Uterus (tissue), 2 donors: ENCODE results near the gene GASK1A.

Source experiments
- CTCF ChIP-seq, 4 experiments: fragments of 200-600 bp in 2 of 4; fragments of 450-650 bp in 2 of 4; sonication (generic) in 2 of 4; IDR thresholded peaks; one replicate each; pipeline ENCODE4 v1.5.1; 2016 to 2019; ENCODE audit warnings: antibody characterized with exemption in 4 of 4, mild to moderate bottlenecking in 2 of 4, moderate library complexity in 1 of 4
- POLR2A ChIP-seq, 2 donors: fragments of 450-650 bp; IDR thresholded peaks; one replicate each; pipeline ENCODE4 v1.6.1; 2016; ENCODE audit warnings: antibody characterized with exemption in 2 of 2, mild to moderate bottlenecking in 1 of 2, moderate library complexity in 1 of 2

GRCh38 chr3:43017593-43018195 is 38.6 kb downstream of the GASK1A start:
- no peak for TF ChIP-seq CTCF (IDR thresholded peaks at IDR 0.05)
- no peak for TF ChIP-seq POLR2A (IDR thresholded peaks at IDR 0.05)
